ENCODE measurements around the gene TPM3. TPM values are rescaled to one million over a fixed set of nuclear protein-coding genes. Genes with fewer than 3 reads are reported as not detected.

The TPM3 gene
- total and polyA plus RNA-seq, 10 of the 15 experiments (the other 5 are each of a cell fraction or from before 2014, with no cell fraction given) = 270 to 759 (median 505) TPM

DNA sequence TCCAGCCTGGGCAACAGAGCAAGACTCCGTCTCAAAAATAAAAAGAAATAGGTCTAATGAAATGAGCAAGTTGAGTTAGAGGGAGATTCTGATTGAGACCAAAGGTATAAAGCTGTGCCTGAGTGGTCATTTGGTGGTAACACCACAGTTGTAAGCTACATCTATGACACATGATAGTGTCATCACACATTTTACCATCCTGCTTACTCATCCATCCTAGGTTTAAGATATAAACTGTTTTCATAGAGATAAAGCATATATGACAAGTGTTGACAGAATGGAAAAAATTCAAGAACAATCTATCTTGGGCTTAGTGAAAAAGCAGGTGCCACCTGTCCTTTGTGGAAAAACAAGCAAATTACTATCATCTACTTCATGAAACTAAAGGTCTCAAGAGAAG is 21.4 kb upstream of the TPM3 start:
- RAD21 ChIA-PET (ENCODE audit: unreplicated experiment) = no interaction called here

More for the DNA sequence above, 21.4 kb upstream of the TPM3 start:
- Histone ChIP-seq H3K9me3 (replicated peaks; ENCODE audit: control insufficient read depth, insufficient read depth, low read length) (no peaks in the 10 kb centered on the region), H3K79me2 (ENCODE audit: control insufficient read depth, insufficient read depth, low read length) (peaks cover 16% of the 10 kb centered on the region), H3K36me3 (ENCODE audit: control insufficient read depth in 2 of 2, insufficient read depth in 2 of 2, low read length in 1 of 2) (peaks cover 6 to 29% of the 10 kb centered on the region in 2 experiments), H3K4me2 (ENCODE audit: control insufficient read depth, insufficient read depth) (no peak overlapping the region), H3K27me3 (replicated peaks in 1 of 2; ENCODE audit: control insufficient read depth in 2 of 2, insufficient read depth in 2 of 2, low read length in 1 of 2) (no peaks in the 10 kb centered on the region), H2AFZ (ENCODE audit: control insufficient read depth, low read depth, low read length) (no peak overlapping the region), H4K20me1 (ENCODE audit: control insufficient read depth, insufficient read depth) (no peaks in the 10 kb centered on the region; the same call in 1 of the 2 replicates), H3K4me3 (no peak overlapping the region), H3K9ac (ENCODE audit: control insufficient read depth, insufficient read depth, low read length) (no peak overlapping the region), H3K4me1 (ENCODE audit: control insufficient read depth, insufficient read depth, low read length) (peaks cover 7% of the 10 kb centered on the region), H3K27ac (ENCODE audit: control insufficient read depth, insufficient read depth) (no peak overlapping the region)
- ChIA-PET SMC1A (ENCODE audit: uncharacterized antibody, unreplicated experiment) (interaction anchor here (1.1 kb wide), 1 partner anchor 14 kb away, joined by 4 read pairs; no protein-coding TSS in a partner anchor), POLR2A (interaction anchor here (1.6 kb wide), 1 partner anchor 11 kb away, joined by 5 read pairs; no protein-coding TSS in a partner anchor), CTCF (interaction anchor here (1.0 to 1.7 kb wide), 3 partner anchors 14 to 54 kb away, joined by 3 to 7 read pairs (median 4); no protein-coding TSS in a partner anchor)
- no TSS peak for BruUV-seq (replicated peaks)
- DNase-seq (ENCODE audit: low read depth, low spot score) (no peak), FAIRE-seq (no peak), ATAC-seq (no peak)
- intact Hi-C loops (cut with micrococcal nuclease; ENCODE audit: unreplicated experiment) = no loop called here
- TF ChIP-seq KDM1A (IDR thresholded peaks at IDR 0.05; ENCODE audit: borderline replicate concordance) (no peak), ZBTB4 (CRISPR knock-in tag; IDR thresholded peaks at IDR 0.05) (no peak), RAD21 (IDR thresholded peaks at IDR 0.05; ENCODE audit: insufficient read depth, low read depth, low read length) (no peak), SIN3A (IDR thresholded peaks at IDR 0.05; ENCODE audit: low read depth, low read length) (no peak), E2F8 (IDR thresholded peaks at IDR 0.05; ENCODE audit: low read depth, partially characterized antibody) (no peak), SMAD1 (IDR thresholded peaks at IDR 0.05; ENCODE audit: low read depth, partially characterized antibody) (no peak), CUX1 (IDR thresholded peaks at IDR 0.05; ENCODE audit: insufficient replicate concordance, low read depth, low read length) (no peak)
- TF ChIP-seq, protein P1, sequence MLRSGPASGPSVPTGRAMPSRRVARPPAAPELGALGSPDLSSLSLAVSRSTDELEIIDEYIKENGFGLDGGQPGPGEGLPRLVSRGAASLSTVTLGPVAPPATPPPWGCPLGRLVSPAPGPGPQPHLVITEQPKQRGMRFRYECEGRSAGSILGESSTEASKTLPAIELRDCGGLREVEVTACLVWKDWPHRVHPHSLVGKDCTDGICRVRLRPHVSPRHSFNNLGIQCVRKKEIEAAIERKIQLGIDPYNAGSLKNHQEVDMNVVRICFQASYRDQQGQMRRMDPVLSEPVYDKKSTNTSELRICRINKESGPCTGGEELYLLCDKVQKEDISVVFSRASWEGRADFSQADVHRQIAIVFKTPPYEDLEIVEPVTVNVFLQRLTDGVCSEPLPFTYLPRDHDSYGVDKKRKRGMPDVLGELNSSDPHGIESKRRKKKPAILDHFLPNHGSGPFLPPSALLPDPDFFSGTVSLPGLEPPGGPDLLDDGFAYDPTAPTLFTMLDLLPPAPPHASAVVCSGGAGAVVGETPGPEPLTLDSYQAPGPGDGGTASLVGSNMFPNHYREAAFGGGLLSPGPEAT (IDR thresholded peaks at IDR 0.05; ENCODE audit: low read depth) = no peak
- in situ Hi-C loops (cut with MboI) = no loop called here
- WGBS (ENCODE audit: insufficient coverage, insufficient replicate concordance, low lambda C conversion rate, missing lambda C conversion rate) = 100% methylated on average over 1 of the region's 1 CpG

Measured in GM12878 (cell line).